Prostate gland (tissue), 2 donors: ENCODE measurements around the gene FAM83G. TPM values are rescaled to one million over a fixed set of nuclear protein-coding genes. Genes with fewer than 3 reads are reported as not detected.

Experiments
- DNase-seq: peaks from one replicate; pipeline ENCODE4 v3.0.0-alpha.2; 2019; ENCODE audit warnings: low spot score
- H3K27ac ChIP-seq, 2 donors: fragments of 200-600 bp; sonication (generic); 2 replicates each; pipeline ENCODE4 v1.5.1; 2017 to 2019
- H3K27me3 ChIP-seq: fragments of 200-600 bp; sonication (generic); replicated peaks from 2 replicates; pipeline ENCODE4 v1.5.1; 2019; ENCODE audit not compliant: insufficient read depth
- H3K36me3 ChIP-seq, 2 donors: fragments of 200-600 bp; sonication (generic); 1 replicate in 1 of 2; 2 replicates in 1 of 2; pipeline versions ENCODE4 v1.5.1 to v1.8.1; 2017 to 2019
- H3K4me1 ChIP-seq: fragments of 200-600 bp; sonication (generic); replicated peaks from 2 replicates; pipeline ENCODE4 v1.5.1; 2019
- H3K4me3 ChIP-seq, 2 donors: fragments of 200-600 bp; sonication (generic); 2 replicates each; pipeline ENCODE4 v1.5.1; 2017 to 2019
- H3K9me3 ChIP-seq: fragments of 200-600 bp; sonication (generic); 2 replicates; pipeline ENCODE4 v1.5.1; 2017
- POLR2A ChIP-seq: fragments of 450-650 bp; IDR thresholded peaks from one replicate; pipeline ENCODE4 v1.6.1; 2016; ENCODE audit warnings: antibody characterized with exemption, mild to moderate bottlenecking
- POLR2AphosphoS5 ChIP-seq: sonication (generic); formaldehyde crosslinking; IDR thresholded peaks from one replicate; pipeline ENCODE4 v1.6.1; 2017; ENCODE audit warnings: antibody characterized with exemption
- WGBS: methylation state at CpG from one replicate; pipeline ENCODE4 v1.1.5; 2018; 5-methylcytosine and 5-hydroxymethylcytosine counted together
- intact Hi-C: fragments of 100-400 bp; cut with DNase I; formaldehyde crosslinking; loops from one replicate; pipeline ENCODE4 v1.14.2; 2022
- total RNA-seq, 2 donors: library from RNA; depleted of rRNA; stranded (reverse); fragments of >200 nt; gene quantifications; one replicate each; pipeline ENCODE4 v1.1.0, GENCODE V29; 2016
- TF ChIP-seq, protein P1 (sequence below), 4 experiments: fragments of 200-600 bp in 2 of 4; fragments of 450-650 bp in 2 of 4; sonication (generic) in 2 of 4; IDR thresholded peaks; 1 replicate in 3 of 4; 2 replicates in 1 of 4; pipeline ENCODE4 v1.5.1; 2016 to 2019; ENCODE audit warnings: antibody characterized with exemption in 4 of 4, mild to moderate bottlenecking in 2 of 4, moderate library complexity in 2 of 4

FAM83G gene
- total RNA-seq, 2 donors from 2014 or later = 7.3 to 9.5 TPM

DNA sequence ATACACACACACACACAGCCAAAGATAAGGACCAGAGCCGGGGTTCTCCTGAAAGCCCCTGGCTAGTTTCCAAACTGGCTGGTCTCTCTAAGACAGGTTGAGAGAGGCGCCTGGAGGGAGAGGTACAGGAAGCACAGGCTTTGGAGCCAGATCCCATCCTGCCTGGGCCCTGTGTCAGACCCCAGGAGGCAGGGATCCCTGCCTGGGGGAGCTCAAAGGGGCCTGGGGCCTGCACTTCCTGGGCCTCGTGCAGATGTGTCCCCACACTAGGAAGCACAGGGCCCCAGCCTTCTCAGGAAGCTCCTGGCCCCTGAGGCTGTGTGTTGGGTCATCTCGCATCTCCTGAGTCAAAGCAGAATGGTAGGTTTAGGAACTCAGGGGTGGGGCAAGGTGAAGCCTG, 36.6 kb downstream of the FAM83G start:
- Histone ChIP-seq H3K9me3 (no peaks in the 10 kb centered on the region), H3K36me3 (no peaks in the 10 kb centered on the region), H3K27ac (no peak overlapping the region), H3K4me3 (no peak overlapping the region), H3K27me3 (no peaks in the 10 kb centered on the region), H3K4me1 (peaks cover 6% of the 10 kb centered on the region)
- intact Hi-C loops = no loop called here
- DNase-seq = no peak
- 52% methylated on average over 4 of the region's 4 CpGs for WGBS
- TF ChIP-seq, protein P1, sequence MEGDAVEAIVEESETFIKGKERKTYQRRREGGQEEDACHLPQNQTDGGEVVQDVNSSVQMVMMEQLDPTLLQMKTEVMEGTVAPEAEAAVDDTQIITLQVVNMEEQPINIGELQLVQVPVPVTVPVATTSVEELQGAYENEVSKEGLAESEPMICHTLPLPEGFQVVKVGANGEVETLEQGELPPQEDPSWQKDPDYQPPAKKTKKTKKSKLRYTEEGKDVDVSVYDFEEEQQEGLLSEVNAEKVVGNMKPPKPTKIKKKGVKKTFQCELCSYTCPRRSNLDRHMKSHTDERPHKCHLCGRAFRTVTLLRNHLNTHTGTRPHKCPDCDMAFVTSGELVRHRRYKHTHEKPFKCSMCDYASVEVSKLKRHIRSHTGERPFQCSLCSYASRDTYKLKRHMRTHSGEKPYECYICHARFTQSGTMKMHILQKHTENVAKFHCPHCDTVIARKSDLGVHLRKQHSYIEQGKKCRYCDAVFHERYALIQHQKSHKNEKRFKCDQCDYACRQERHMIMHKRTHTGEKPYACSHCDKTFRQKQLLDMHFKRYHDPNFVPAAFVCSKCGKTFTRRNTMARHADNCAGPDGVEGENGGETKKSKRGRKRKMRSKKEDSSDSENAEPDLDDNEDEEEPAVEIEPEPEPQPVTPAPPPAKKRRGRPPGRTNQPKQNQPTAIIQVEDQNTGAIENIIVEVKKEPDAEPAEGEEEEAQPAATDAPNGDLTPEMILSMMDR (IDR thresholded peaks at IDR 0.05) = no peak
- TF ChIP-seq POLR2AphosphoS5 (no peak), POLR2A (no peak)

DNA sequence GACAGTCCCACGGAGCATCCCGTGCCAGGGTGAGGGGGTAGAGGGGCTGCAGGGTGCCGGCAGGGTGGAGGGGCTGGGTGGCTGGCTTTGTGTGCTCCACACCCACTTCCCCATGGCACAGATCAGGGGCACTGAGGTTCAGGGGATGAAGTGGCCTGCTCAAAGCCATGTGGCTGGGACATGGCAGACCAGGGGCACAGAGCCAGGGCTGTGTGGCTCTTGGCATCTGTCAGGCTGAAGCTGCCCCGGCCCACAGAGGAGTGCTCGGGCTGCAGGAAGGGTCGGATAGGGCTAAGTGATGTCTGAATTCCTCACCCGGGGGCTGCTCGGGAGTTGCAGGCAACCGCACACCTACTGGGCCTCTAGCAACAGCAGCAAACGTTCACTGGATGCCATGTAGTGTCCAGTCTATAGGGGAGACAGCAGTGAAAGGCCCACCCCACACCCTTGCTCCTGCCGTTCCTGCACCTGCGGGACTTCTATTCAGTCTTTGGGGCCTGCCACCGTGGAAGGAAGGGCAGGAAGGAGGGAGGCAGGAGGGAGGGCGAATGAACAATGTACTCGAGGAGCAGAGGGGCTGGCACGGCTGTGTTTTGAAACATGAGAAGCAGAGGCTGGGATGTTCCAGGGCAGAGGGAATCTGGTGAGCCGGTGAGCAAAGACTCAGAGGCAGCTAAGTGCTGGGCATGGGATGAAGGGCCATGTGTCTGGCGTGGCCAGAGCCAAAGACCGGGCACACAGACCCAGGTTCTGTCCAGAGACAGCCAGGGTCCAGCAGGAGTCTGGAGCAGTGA, 37.5 kb downstream of the FAM83G start:
- Histone ChIP-seq H3K9me3 (no peaks in the 10 kb centered on the region), H3K4me1 (peaks cover 6% of the 10 kb centered on the region), H3K36me3 (no peaks in the 10 kb centered on the region), H3K27me3 (no peaks in the 10 kb centered on the region), H3K27ac (no peak overlapping the region), H3K4me3 (no peak overlapping the region)
- 46% methylated on average over 19 of the region's 19 CpGs for WGBS
- intact Hi-C loops = no loop called here
- TF ChIP-seq, protein P1 (IDR thresholded peaks at IDR 0.05) = no peak
- no peak for TF ChIP-seq POLR2AphosphoS5
- TF ChIP-seq POLR2A = no peak
- DNase-seq = no peak

DNA sequence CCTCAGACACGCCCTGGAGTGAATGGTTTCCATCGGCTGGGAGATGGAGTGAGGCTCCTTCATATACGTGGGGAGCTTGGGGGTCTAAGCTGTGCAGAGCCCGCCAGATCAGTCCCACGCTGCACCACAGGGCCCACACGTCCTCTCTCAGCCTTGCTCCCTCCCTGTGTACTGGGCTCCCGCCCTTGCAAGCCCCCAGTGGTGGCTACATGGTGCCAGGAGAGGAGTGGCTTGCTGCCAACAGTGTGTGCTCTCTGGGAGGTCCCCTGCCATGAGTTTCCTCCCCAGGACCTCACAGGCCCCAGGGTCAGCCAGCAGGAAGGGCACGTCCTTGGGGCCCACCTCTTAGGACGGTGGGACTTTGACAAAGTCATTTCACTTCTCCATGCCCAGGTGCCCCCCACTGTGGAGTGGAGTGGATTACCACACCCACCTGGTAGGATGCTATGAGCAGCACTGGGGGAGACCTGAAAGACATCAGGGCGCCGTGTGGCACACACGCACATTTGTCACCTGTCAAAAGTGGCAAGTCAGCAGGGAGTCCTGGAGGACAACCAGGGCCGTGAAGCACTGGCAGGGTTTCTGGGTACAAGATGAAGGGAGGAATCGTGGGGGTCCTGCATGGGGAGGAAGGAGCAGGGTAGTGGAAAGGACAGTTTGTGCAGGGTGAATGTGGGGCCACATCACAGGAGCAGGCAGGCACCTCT, 38.9 kb downstream of the FAM83G start:
- no peak for DNase-seq

DNA sequence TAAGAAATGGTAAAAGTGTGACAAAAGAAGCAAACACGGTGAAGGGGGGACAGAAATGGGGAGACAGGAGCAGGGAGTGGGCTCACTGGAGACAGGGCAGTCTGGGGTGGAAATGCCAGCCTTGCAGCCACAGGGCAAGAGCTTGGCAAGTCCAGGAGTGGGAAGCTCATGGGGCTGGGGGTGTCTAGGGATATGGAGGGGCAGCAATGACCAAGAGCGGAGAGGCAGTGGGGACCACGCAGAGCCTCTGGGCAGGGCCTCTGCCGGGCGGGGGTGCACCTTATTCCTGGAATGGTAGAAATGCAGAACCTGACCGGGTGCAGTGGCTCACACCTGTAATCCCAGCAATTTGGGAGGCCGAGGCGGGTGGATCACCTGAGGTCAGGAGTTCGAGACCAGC, 40.0 kb downstream of the FAM83G start:
- no peaks in the 10 kb centered on the region for H3K36me3 ChIP-seq
- no peak for TF ChIP-seq POLR2AphosphoS5
- TF ChIP-seq POLR2A = no peak
- TF ChIP-seq, protein P1 (IDR thresholded peaks at IDR 0.05) = no peak
- no peak for DNase-seq
- intact Hi-C loops = loop anchor here (5.0 kb wide), 1 partner anchor 38 kb away; the partner anchor contains the start of gene FAM83G
- no peak overlapping the region for H3K27ac ChIP-seq
- 92% methylated on average over 9 of the region's 9 CpGs for WGBS
- H3K9me3 ChIP-seq = no peaks in the 10 kb centered on the region
- no peak overlapping the region for H3K4me3 ChIP-seq
- no peaks in the 10 kb centered on the region for H3K27me3 ChIP-seq
- H3K4me1 ChIP-seq = peaks cover 2% of the 10 kb centered on the region

More for the DNA sequence above, 38.9 kb downstream of the FAM83G start:
- Histone ChIP-seq H3K9me3 (no peaks in the 10 kb centered on the region), H3K4me3 (no peak overlapping the region), H3K4me1 (peaks cover 6% of the 10 kb centered on the region), H3K27ac (no peak overlapping the region), H3K36me3 (no peaks in the 10 kb centered on the region), H3K27me3 (no peaks in the 10 kb centered on the region)
- intact Hi-C loops = no loop called here
- 86% methylated on average over 14 of the region's 14 CpGs for WGBS
- TF ChIP-seq, protein P1 (IDR thresholded peaks at IDR 0.05) = no peak
- no peak for TF ChIP-seq POLR2AphosphoS5
- TF ChIP-seq POLR2A = no peak
